Measurements from ENCODE around the gene HNRNPH1.
A peak's percentile ranks its signal among the peaks of the same experiment; 100 is the strongest.
"Not testable (repeated sequence)": the region's sequence is repeated elsewhere in the genome, so short reads cannot be mapped to it uniquely, and the experiment has no call there.

Gene HNRNPH1

GRCh38 chr5:179623003-179623905 is at the start of gene HNRNPH1:
Gene HNRNPH1 (minus strand): TSS chr5:179623671. CDS start chr5:179623133, 538 bp downstream.
- peak; percentile 96 for DNase-seq (ENCODE audit: low read depth)

- peak; percentile 12 for DNase-seq (ENCODE audit: low read depth)
Observed at GRCh38 chr5:179668391-179668790, 44.9 kb upstream of the HNRNPH1 start.

- not testable (repeated sequence) for DNase-seq (ENCODE audit: low read depth)
Observed at GRCh38 chr5:179661647-179662046, 38.2 kb upstream of the HNRNPH1 start.

- DNase-seq (ENCODE audit: low read depth), result not testable (repeated sequence)
Observed at GRCh38 chr5:179658179-179658856, 34.8 kb upstream of the HNRNPH1 start.

- DNase-seq (ENCODE audit: low read depth), result not testable (repeated sequence)
Observed at GRCh38 chr5:179657302-179658178, 34.1 kb upstream of the HNRNPH1 start.

GRCh38 chr5:179653135-179653534 is 29.7 kb upstream of the HNRNPH1 start:
- DNase-seq (ENCODE audit: low read depth), result not testable (repeated sequence)

GRCh38 chr5:179650245-179650644 is 26.8 kb upstream of the HNRNPH1 start:
- not testable (repeated sequence) for DNase-seq (ENCODE audit: low read depth)

- not testable (repeated sequence) for DNase-seq (ENCODE audit: low read depth)
Observed at GRCh38 chr5:179649166-179649703, 25.8 kb upstream of the HNRNPH1 start.

GRCh38 chr5:179648410-179648809 is 24.9 kb upstream of the HNRNPH1 start:
- no peak for DNase-seq (ENCODE audit: low read depth)

GRCh38 chr5:179644766-179645165 is 21.3 kb upstream of the HNRNPH1 start:
- DNase-seq (ENCODE audit: low read depth), result not testable (repeated sequence)

GRCh38 chr5:179643141-179643920 is 19.9 kb upstream of the HNRNPH1 start:
- DNase-seq (ENCODE audit: low read depth), result not testable (repeated sequence)

- not testable (repeated sequence) for DNase-seq (ENCODE audit: low read depth)
Observed at GRCh38 chr5:179642626-179643025, 19.2 kb upstream of the HNRNPH1 start.

GRCh38 chr5:179641745-179642144 is 18.3 kb upstream of the HNRNPH1 start:
- not testable (repeated sequence) for DNase-seq (ENCODE audit: low read depth)

- DNase-seq (ENCODE audit: low read depth), result not testable (repeated sequence)
Observed at GRCh38 chr5:179639296-179639695, 15.8 kb upstream of the HNRNPH1 start.

GRCh38 chr5:179634370-179635172 is 11.1 kb upstream of the HNRNPH1 start:
- not testable (repeated sequence) for DNase-seq (ENCODE audit: low read depth)

GRCh38 chr5:179633501-179634369 is 10.3 kb upstream of the HNRNPH1 start:
- DNase-seq (ENCODE audit: low read depth), result not testable (repeated sequence)

GRCh38 chr5:179624841-179625271 is 1.4 kb upstream of the HNRNPH1 start:
- DNase-seq (ENCODE audit: low read depth), result no peak

- DNase-seq (ENCODE audit: low read depth), result peak; percentile 32
Observed at GRCh38 chr5:179623906-179624741, 653 bp upstream of the HNRNPH1 start.
